ENCODE results near the gene KAZN.

GRCh38 chr1:14915356-14916054, 317.0 kb downstream of the KAZN start:
- TF ChIP-seq BHLHE40 (IDR thresholded peaks at IDR 0.05; ENCODE audit: borderline replicate concordance), result no peak
- TF ChIP-seq L3MBTL2 (conservative IDR thresholded peaks at IDR 0.05), result no peak
- no peak for TF ChIP-seq HDGF (IDR thresholded peaks at IDR 0.05; ENCODE audit: borderline replicate concordance)
- TF ChIP-seq, protein P1, sequence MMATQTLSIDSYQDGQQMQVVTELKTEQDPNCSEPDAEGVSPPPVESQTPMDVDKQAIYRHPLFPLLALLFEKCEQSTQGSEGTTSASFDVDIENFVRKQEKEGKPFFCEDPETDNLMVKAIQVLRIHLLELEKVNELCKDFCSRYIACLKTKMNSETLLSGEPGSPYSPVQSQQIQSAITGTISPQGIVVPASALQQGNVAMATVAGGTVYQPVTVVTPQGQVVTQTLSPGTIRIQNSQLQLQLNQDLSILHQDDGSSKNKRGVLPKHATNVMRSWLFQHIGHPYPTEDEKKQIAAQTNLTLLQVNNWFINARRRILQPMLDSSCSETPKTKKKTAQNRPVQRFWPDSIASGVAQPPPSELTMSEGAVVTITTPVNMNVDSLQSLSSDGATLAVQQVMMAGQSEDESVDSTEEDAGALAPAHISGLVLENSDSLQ (IDR thresholded peaks at IDR 0.05), result no peak
- TF ChIP-seq SP1 (IDR thresholded peaks at IDR 0.05), result no peak
- no peak for TF ChIP-seq SUZ12 (IDR thresholded peaks at IDR 0.05)
- TF ChIP-seq ARNT (IDR thresholded peaks at IDR 0.05), result no peak
- no peak for TF ChIP-seq FOXM1 (IDR thresholded peaks at IDR 0.05; ENCODE audit: borderline replicate concordance)
- TF ChIP-seq TARDBP (IDR thresholded peaks at IDR 0.05), result no peak

All from HEK293T (cell line).